Left lung (tissue), 10 donors: ENCODE data around the gene KLF9. TPM values are rescaled to one million over a fixed set of nuclear protein-coding genes. Genes with fewer than 3 reads are reported as not detected.

Source experiments
- ATAC-seq: fragments of 200-7000 bp; cut with Tn5 transposase; one replicate; pipeline ENCODE4 v1.9.1; 2020; ENCODE audit warnings: moderate library complexity
- DNase-seq, 4 donors: peaks; one replicate each; pipeline ENCODE4 v3.0.0-alpha.2; 2013 to 2020
- H3K27ac ChIP-seq, 2 donors: fragments of 200-600 bp; sonication (generic) in 1 of 2; one replicate each; pipeline versions ENCODE4 v1.5.0 to v1.8.0; 2020 to 2021
- H3K27me3 ChIP-seq, 2 donors: fragments of 200-600 bp; sonication (generic) in 1 of 2; one replicate each; pipeline versions ENCODE4 v1.5.0 to v1.8.0; 2020 to 2021
- H3K36me3 ChIP-seq, 2 donors: fragments of 200-600 bp; sonication (generic) in 1 of 2; one replicate each; pipeline versions ENCODE4 v1.5.0 to v1.8.0; 2020 to 2021
- H3K4me1 ChIP-seq, 2 donors: fragments of 200-600 bp; one replicate each; pipeline ENCODE4 v1.8.0; 2021
- H3K4me3 ChIP-seq, 2 donors: fragments of 200-600 bp; sonication (generic) in 1 of 2; one replicate each; pipeline versions ENCODE4 v1.5.0 to v1.8.0; 2020 to 2021; ENCODE audit warnings: mild to moderate bottlenecking in 1 of 2
- H3K9me3 ChIP-seq, 2 donors: fragments of 200-600 bp; sonication (generic) in 1 of 2; one replicate each; pipeline versions ENCODE4 v1.5.0 to v1.8.0; 2020 to 2021
- intact Hi-C, 2 donors: fragments of 100-400 bp; cut with DNase I; formaldehyde crosslinking; loops; one replicate each; pipeline versions ENCODE4 v1.11.2 to v1.14.2; 2022
- polyA plus RNA-seq, 6 donors: library from polyadenylated mRNA; unstranded; fragments of 120-200 nt; gene quantifications; one replicate each; pipeline ENCODE4 v1.2.1, GENCODE V29; 2013; ENCODE audit not compliant: insufficient read length in 6 of 6
- total RNA-seq, 2 donors: library from RNA; stranded (reverse); fragmentation: NEBNext Ultra II Directional; extraction: Animal tissue kit (Norgen Biotek cat#: 25700); gene quantifications; one replicate each; pipeline ENCODE4 v1.2.1, GENCODE V29; 2021
- TF ChIP-seq, protein P1 (sequence below), 2 donors: fragments of 200-600 bp; sonication (generic) in 1 of 2; IDR thresholded peaks; one replicate each; pipeline versions ENCODE4 v1.5.0 to v1.8.0; 2021; ENCODE audit warnings: antibody characterized with exemption in 2 of 2
- donor health status: DM: no; HTN: yes; CAD: no.
- donor health status: DM: no; HTN: no; CAD: no.

Gene KLF9
- total and polyA plus RNA-seq, 8 donors = 2.7 to 42.0 (median 3.8) TPM

DNA sequence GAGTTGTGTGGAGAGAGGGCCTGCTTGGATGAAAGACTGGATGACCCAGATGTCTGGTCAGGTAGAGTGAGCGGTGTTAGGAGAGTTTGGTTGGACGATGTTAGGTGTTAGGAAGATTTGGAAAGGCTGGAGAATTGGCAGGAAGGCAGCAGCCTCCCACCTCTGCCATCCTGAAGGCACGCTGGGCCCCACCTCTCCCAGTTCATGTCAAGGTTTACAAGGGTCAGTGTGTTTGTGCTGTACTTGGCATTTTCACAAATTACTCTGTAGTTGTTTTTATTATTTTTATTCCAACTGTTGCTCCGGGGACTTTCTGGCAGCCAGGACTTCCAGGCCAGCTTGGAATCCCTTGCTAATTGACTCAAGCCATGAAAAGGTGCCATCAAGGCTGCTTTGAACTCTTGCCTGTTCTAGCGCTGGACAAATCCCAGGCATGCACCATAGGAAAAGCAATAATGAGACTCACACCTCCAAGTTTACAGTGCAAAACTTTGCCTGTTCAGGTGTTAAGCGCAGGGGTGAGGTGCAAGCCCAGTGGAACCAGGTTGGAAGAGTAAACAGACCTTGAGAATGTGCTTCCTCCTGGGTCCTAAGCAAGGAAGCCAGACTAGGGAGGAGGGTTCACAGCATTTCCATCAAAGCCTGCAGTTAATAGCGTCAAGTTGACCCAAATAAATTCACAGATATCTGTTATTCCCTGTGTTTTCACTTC, 41.7 kb upstream of the KLF9 start:
- peak overlapping the region in 1 of 2 donors; percentile 40 for H3K27ac ChIP-seq

GRCh38 chr9:70452365-70452764, 37.9 kb upstream of the KLF9 start:
- intact Hi-C loops = no loop called here
- Histone ChIP-seq H3K9me3 (no peaks in the 10 kb centered on the region), H3K4me1 (no peaks in the 10 kb centered on the region), H3K27ac (no peak overlapping the region), H3K36me3 (no peaks in the 10 kb centered on the region), H3K4me3 (no peak overlapping the region), H3K27me3 (no peaks in the 10 kb centered on the region)
- TF ChIP-seq, protein P1, sequence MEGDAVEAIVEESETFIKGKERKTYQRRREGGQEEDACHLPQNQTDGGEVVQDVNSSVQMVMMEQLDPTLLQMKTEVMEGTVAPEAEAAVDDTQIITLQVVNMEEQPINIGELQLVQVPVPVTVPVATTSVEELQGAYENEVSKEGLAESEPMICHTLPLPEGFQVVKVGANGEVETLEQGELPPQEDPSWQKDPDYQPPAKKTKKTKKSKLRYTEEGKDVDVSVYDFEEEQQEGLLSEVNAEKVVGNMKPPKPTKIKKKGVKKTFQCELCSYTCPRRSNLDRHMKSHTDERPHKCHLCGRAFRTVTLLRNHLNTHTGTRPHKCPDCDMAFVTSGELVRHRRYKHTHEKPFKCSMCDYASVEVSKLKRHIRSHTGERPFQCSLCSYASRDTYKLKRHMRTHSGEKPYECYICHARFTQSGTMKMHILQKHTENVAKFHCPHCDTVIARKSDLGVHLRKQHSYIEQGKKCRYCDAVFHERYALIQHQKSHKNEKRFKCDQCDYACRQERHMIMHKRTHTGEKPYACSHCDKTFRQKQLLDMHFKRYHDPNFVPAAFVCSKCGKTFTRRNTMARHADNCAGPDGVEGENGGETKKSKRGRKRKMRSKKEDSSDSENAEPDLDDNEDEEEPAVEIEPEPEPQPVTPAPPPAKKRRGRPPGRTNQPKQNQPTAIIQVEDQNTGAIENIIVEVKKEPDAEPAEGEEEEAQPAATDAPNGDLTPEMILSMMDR (IDR thresholded peaks at IDR 0.05) = no peak
- DNase-seq (no peak), ATAC-seq (no peak)

More for the DNA sequence above, 41.7 kb upstream of the KLF9 start:
- Histone ChIP-seq H3K36me3 (no peaks in the 10 kb centered on the region), H3K27me3 (no peaks in the 10 kb centered on the region), H3K9me3 (no peaks in the 10 kb centered on the region), H3K4me1 (no peaks in the 10 kb centered on the region), H3K4me3 (no peak overlapping the region)
- DNase-seq (no peak), ATAC-seq (no peak)
- TF ChIP-seq, protein P1 (IDR thresholded peaks at IDR 0.05) = no peak
- intact Hi-C loops = no loop called here

DNA sequence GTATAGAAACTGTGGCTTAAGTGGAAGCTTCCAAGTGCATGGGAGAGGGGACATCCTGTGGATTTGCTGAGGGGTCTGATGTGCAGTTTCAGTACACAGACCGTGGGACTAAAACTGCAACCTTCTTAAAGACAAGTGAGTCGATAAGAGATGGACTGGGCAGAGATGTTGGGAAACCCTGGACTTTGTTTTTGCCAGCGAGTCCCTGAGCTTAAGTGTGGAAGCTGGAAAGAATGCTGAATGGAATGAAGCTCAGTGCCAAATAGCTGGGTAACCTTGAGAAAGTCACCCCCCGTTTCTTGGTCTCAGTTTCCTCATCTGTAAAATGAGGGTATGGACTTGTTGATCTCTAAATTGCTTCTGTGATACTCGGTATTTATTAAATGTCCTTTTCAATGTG, 37.3 kb upstream of the KLF9 start:
- TF ChIP-seq, protein P1 (IDR thresholded peaks at IDR 0.05) = no peak
- ATAC-seq = no peak

DNA sequence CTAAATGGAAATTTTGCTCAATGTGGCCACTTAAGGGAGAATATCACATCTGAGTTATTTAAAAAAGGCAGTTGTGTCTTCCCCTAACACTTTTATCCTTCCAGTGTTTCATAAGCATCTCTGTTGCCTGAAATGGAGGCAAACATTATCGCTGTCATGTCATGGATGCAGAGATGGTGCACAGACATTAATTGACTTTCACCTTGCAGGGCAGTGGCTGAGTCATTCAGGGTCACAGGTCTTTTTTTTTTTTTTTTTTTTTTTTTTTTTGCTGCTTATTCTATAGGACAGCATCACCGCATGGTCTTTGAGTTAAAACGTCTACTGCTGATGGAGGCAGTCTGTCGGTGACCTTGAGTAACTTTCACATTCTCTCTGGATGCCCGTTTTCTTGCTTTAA, 36.3 kb upstream of the KLF9 start:
- Histone ChIP-seq H3K36me3 (no peaks in the 10 kb centered on the region), H3K27me3 (no peaks in the 10 kb centered on the region), H3K4me1 (no peaks in the 10 kb centered on the region), H3K27ac (no peak overlapping the region), H3K4me3 (no peak overlapping the region), H3K9me3 (no peaks in the 10 kb centered on the region)
- TF ChIP-seq, protein P1 (IDR thresholded peaks at IDR 0.05) = no peak
- ATAC-seq (no peak), DNase-seq (no peak)
- intact Hi-C loops = no loop called here

More for the DNA sequence above, 37.3 kb upstream of the KLF9 start:
- Histone ChIP-seq H3K27me3 (no peaks in the 10 kb centered on the region), H3K4me3 (no peak overlapping the region), H3K36me3 (no peaks in the 10 kb centered on the region), H3K9me3 (no peaks in the 10 kb centered on the region), H3K4me1 (no peaks in the 10 kb centered on the region), H3K27ac (no peak overlapping the region)
- intact Hi-C loops = no loop called here
- DNase-seq = no peak

DNA sequence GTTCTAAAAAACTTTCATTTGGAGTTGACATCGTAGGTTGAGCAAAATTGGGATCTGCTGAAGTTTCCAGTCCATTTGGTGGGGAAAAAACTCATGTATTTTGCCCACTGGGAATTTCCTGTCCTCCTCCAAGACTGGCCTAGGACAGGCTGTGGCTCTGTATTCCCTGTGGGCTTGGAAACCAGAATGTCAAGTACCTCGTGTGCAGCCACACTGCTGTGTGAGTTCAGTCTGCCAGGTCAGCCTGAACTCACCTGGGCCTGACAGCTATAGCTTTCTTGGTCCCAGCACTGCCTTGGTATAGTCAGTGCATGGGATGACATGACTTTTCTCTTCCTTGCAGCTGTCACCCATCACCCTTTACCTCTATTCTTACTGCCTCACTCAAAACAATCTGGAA, 35.0 kb upstream of the KLF9 start:
- intact Hi-C loops = no loop called here

More for the DNA sequence above, 35.0 kb upstream of the KLF9 start:
- Histone ChIP-seq H3K4me1 (no peaks in the 10 kb centered on the region), H3K9me3 (no peaks in the 10 kb centered on the region), H3K27me3 (no peaks in the 10 kb centered on the region), H3K4me3 (no peak overlapping the region), H3K27ac (no peak overlapping the region), H3K36me3 (no peaks in the 10 kb centered on the region)
- DNase-seq (no peak), ATAC-seq (no peak)
- TF ChIP-seq, protein P1 (IDR thresholded peaks at IDR 0.05) = no peak
